ENCODE results near the gene ADCY5. TPM values are rescaled to one million over a fixed set of nuclear protein-coding genes. Genes with fewer than 3 reads are reported as not detected.

ADCY5 gene
- total RNA-seq, 2 donors from 2014 or later, result 5.6 to 7.8 TPM

DNA sequence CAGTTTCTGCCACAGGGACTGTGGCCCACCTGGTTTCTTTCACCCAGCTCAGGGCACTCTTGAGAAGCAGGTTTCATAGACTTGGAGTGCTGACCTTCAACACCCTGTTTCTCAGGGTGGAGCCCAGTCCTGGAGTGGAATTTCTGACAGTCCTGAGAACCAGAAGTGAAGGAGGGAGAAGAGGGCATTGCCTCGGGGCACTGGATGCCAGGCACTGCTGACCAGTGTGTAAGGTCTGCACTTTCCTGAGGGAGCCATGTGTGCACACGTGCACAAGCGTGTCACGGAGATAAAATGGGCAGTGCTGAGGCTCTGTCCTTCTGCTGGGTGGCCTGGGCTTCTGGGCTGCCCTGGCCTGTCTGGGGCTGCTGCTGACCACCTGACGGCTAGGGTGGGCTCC, 128.7 kb downstream of the ADCY5 start:
- TF ChIP-seq, protein P1, sequence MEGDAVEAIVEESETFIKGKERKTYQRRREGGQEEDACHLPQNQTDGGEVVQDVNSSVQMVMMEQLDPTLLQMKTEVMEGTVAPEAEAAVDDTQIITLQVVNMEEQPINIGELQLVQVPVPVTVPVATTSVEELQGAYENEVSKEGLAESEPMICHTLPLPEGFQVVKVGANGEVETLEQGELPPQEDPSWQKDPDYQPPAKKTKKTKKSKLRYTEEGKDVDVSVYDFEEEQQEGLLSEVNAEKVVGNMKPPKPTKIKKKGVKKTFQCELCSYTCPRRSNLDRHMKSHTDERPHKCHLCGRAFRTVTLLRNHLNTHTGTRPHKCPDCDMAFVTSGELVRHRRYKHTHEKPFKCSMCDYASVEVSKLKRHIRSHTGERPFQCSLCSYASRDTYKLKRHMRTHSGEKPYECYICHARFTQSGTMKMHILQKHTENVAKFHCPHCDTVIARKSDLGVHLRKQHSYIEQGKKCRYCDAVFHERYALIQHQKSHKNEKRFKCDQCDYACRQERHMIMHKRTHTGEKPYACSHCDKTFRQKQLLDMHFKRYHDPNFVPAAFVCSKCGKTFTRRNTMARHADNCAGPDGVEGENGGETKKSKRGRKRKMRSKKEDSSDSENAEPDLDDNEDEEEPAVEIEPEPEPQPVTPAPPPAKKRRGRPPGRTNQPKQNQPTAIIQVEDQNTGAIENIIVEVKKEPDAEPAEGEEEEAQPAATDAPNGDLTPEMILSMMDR (IDR thresholded peaks at IDR 0.05), result no peak
- intact Hi-C loops (cut with DNase I), result no loop called here
- Histone ChIP-seq H3K27me3 (no peaks in the 10 kb centered on the region), H3K9ac (ENCODE audit: low read depth in 2 of 2, low read length in 2 of 2) (no peak overlapping the region), H3K4me1 (no peaks in the 10 kb centered on the region), H3K9me3 (no peaks in the 10 kb centered on the region), H3K36me3 (no peaks in the 10 kb centered on the region), H3K27ac (no peak overlapping the region), H3K4me3 (no peak overlapping the region)
- no peak for DNase-seq

DNA sequence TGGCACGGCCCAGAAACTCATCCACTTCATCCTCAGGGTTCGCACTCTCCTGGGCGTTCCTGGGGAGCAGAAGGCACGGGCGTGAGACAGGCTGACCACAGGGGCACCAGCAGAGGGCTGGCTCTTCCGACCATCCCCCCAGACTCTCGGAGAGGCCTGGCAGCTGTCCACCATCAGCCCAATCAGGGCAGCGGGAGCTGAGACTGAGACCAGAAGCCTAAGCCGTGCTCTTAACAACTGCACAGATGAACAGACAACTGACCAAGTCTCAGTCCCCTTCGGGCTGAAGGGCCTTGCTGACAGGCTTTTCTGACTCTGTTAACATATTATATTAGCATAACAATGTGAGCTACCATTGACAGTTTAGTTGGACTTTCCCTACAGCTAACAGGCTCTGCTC, 129.1 kb downstream of the ADCY5 start:
- H3K27ac ChIP-seq, result no peak overlapping the region
- DNase-seq, result no peak
- H3K9me3 ChIP-seq, result no peaks in the 10 kb centered on the region
- H3K4me1 ChIP-seq, result no peaks in the 10 kb centered on the region
- H3K36me3 ChIP-seq, result no peaks in the 10 kb centered on the region
- no peaks in the 10 kb centered on the region for H3K27me3 ChIP-seq
- H3K4me3 ChIP-seq, result no peak overlapping the region
- H3K9ac ChIP-seq (ENCODE audit: low read depth in 2 of 2, low read length in 2 of 2), result no peak overlapping the region
- TF ChIP-seq, protein P1 (IDR thresholded peaks at IDR 0.05), result no peak
- intact Hi-C loops (cut with DNase I), result no loop called here

DNA sequence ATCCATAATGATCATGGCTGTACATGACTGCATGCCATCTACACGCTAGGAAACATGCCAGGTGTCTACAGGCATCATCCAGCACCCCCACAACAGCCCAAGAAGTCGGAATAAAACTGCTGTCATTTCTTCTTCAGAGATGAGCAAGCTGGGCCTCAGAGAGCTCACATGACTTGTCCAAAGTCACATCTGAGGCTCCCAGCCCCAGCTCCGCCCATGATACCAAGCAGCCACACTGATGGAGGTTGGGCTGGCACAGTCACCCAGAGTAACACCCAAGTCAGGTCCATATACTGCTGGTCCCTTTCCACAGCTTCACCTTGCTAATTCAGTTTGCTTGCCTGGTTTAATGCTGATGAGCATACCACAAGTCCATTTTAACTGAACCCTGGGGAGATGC, 130.5 kb downstream of the ADCY5 start:
- Histone ChIP-seq H3K36me3 (no peaks in the 10 kb centered on the region), H3K27ac (no peak overlapping the region), H3K9me3 (no peaks in the 10 kb centered on the region), H3K4me3 (no peak overlapping the region), H3K27me3 (no peaks in the 10 kb centered on the region), H3K9ac (ENCODE audit: low read depth in 2 of 2, low read length in 2 of 2) (no peak overlapping the region), H3K4me1 (no peaks in the 10 kb centered on the region)
- no peak for DNase-seq
- intact Hi-C loops (cut with DNase I), result no loop called here
- TF ChIP-seq, protein P1 (IDR thresholded peaks at IDR 0.05), result no peak

DNA sequence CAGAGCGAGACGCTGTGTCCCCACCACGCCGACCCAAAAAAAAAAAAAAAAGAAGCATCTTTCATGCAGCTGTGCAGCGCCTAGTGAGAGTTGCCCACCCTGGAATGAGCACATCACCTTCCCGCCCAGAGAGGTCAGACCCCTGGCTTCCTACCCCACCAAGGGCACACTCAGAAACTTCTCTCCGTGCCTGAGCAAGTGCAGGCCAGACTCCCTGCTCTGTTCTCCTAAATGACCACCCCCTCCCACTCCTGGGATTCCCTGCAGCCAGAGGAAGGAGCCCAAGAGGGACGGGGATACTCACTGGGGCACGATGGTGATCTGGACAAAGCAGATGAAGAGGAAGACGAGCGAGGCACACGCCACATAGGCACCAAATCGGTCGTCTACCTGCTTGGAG, 131.2 kb downstream of the ADCY5 start:
- Histone ChIP-seq H3K27ac (no peak overlapping the region), H3K4me3 (no peak overlapping the region), H3K36me3 (no peaks in the 10 kb centered on the region), H3K9me3 (no peaks in the 10 kb centered on the region), H3K27me3 (no peaks in the 10 kb centered on the region), H3K4me1 (no peaks in the 10 kb centered on the region), H3K9ac (ENCODE audit: low read depth in 2 of 2, low read length in 2 of 2) (no peak overlapping the region)
- TF ChIP-seq, protein P1 (IDR thresholded peaks at IDR 0.05), result no peak
- no peak for DNase-seq
- intact Hi-C loops (cut with DNase I), result no loop called here

DNA sequence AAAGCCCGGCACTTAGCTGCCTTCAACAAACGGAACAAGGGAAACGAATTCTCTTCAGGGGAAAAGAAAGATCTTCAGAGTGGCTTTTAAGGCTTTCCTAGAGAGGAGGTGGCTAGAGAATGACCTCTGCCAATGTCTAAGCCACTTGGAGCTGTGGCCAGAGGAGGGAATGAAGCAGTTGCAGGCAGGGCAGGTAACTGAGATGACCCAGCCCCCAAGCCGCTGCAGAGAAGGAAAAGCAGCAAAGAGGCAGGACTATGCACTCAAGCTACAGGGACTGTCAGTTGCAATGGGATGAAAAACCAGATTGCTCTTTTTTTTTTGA, 133.7 kb downstream of the ADCY5 start:
- Histone ChIP-seq H3K27ac (no peak overlapping the region), H3K9ac (ENCODE audit: low read depth in 2 of 2, low read length in 2 of 2) (no peak overlapping the region), H3K27me3 (no peaks in the 10 kb centered on the region), H3K4me1 (no peaks in the 10 kb centered on the region), H3K4me3 (no peak overlapping the region), H3K9me3 (no peaks in the 10 kb centered on the region), H3K36me3 (no peaks in the 10 kb centered on the region)
- no peak for DNase-seq
- TF ChIP-seq, protein P1 (IDR thresholded peaks at IDR 0.05), result no peak
- intact Hi-C loops (cut with DNase I), result no loop called here
